ENCODE measurements around the gene TMEM178B. TPM values are rescaled to one million over a fixed set of nuclear protein-coding genes. Genes with fewer than 3 reads are reported as not detected.

TMEM178B gene
- total and polyA plus RNA-seq, 9 donors = 0.10 to 1.6 (median 0.30) TPM

GRCh38 chr7:141455723-141456122 is 381.9 kb downstream of the TMEM178B start:
- 58 to 78% (median 59%) methylated on average over 1 of the region's 1 CpG for WGBS, 3 donors
- Histone ChIP-seq H3K9me3 (no peaks in the 10 kb centered on the region), H3K4me3 (no peak overlapping the region), H3K27me3 (no peaks in the 10 kb centered on the region), H3K4me1 (ENCODE audit: insufficient read depth) (no peaks in the 10 kb centered on the region), H3K36me3 (no peaks in the 10 kb centered on the region), H3K27ac (no peak overlapping the region)
- no peak for DNase-seq
- TF ChIP-seq POLR2A (IDR thresholded peaks at IDR 0.05) (no peak), CTCF (IDR thresholded peaks at IDR 0.05) (no peak), EP300 (IDR thresholded peaks at IDR 0.05) (no peak)
- intact Hi-C loops (cut with DNase I) = no loop called here

GRCh38 chr7:141456298-141456697 is 382.4 kb downstream of the TMEM178B start:
- intact Hi-C loops (cut with DNase I) = no loop called here
- Histone ChIP-seq H3K9me3 (no peaks in the 10 kb centered on the region), H3K27ac (no peak overlapping the region), H3K36me3 (no peaks in the 10 kb centered on the region), H3K27me3 (no peaks in the 10 kb centered on the region), H3K4me1 (ENCODE audit: insufficient read depth) (no peaks in the 10 kb centered on the region), H3K4me3 (no peak overlapping the region)
- 67 to 73% (median 68%) methylated on average over 2 of the region's 2 CpGs for WGBS, 3 donors
- TF ChIP-seq POLR2A (IDR thresholded peaks at IDR 0.05) = no peak
- no peak for TF ChIP-seq CTCF (IDR thresholded peaks at IDR 0.05)
- no peak for DNase-seq

- DNase-seq = no peak
- intact Hi-C loops (cut with DNase I) = no loop called here
- no peak overlapping the region for H3K27ac ChIP-seq
- H3K4me3 ChIP-seq = no peak overlapping the region
- TF ChIP-seq CTCF (IDR thresholded peaks at IDR 0.05) (no peak), POLR2A (IDR thresholded peaks at IDR 0.05) (no peak), EP300 (IDR thresholded peaks at IDR 0.05) (no peak)
- 72 to 85% (median 73%) methylated on average over 4 of the region's 4 CpGs for WGBS, 3 donors
- H3K9me3 ChIP-seq = no peaks in the 10 kb centered on the region
- no peaks in the 10 kb centered on the region for H3K36me3 ChIP-seq
- H3K4me1 ChIP-seq (ENCODE audit: insufficient read depth) = no peaks in the 10 kb centered on the region
- no peaks in the 10 kb centered on the region for H3K27me3 ChIP-seq
These were observed 382.8 kb downstream of the TMEM178B start for GRCh38 chr7:141456711-141457110.

GRCh38 chr7:141460781-141461715 is 387.2 kb downstream of the TMEM178B start:
- Histone ChIP-seq H3K27ac (no peak overlapping the region), H3K4me1 (ENCODE audit: insufficient read depth) (no peaks in the 10 kb centered on the region), H3K4me3 (no peak overlapping the region), H3K27me3 (no peaks in the 10 kb centered on the region), H3K9me3 (no peaks in the 10 kb centered on the region), H3K36me3 (no peaks in the 10 kb centered on the region)
- intact Hi-C loops (cut with DNase I) = no loop called here
- 24 to 41% (median 28%) methylated on average over 16 of the region's 16 CpGs for WGBS, 3 donors
- peak in 1 of 5 donors; percentile 9 for DNase-seq
- TF ChIP-seq EP300 (IDR thresholded peaks at IDR 0.05) (no peak), POLR2A (IDR thresholded peaks at IDR 0.05) (no peak), CTCF (IDR thresholded peaks at IDR 0.05) (no peak)

Measured in ovary (tissue), 9 donors.